ENCODE measurements around the gene CST11.

GRCh38 chr20:23414526-23415188 is 38.0 kb downstream of the CST11 start:
- TF ChIP-seq CTCF (IDR thresholded peaks at IDR 0.05 in 4 of 5, conservative IDR thresholded peaks at IDR 0.05 in 1 of 5) (no peak), POLR2A (IDR thresholded peaks at IDR 0.05) (no peak)
